Endothelial cell of umbilical vein (primary cell): ENCODE data around the gene KSR1. TPM values are rescaled to one million over a fixed set of nuclear protein-coding genes. Genes with fewer than 3 reads are reported as not detected.

ENCODE experiments used
- BruUV-seq: library from RNA; stranded (reverse); fragments of 400-500 nt; replicated peaks from 2 replicates; lab custom pipeline; 2021; lab: Mats Ljungman, UMichigan
- CTCF ChIA-PET: fragments of 300-600, 350-600 bp; sonication (Branson Sonifier 250); formaldehyde crosslinking; loops from one replicate; lab custom pipeline; 2021; ENCODE audit warnings: antibody characterized with exemption, inconsistent platforms; lab: Charles Lee
- POLR2A ChIA-PET: fragments of 300-600, 350-600 bp; sonication (Branson Sonifier 250); formaldehyde crosslinking; loops from one replicate; lab custom pipeline; 2021; ENCODE audit warnings: antibody characterized with exemption, inconsistent platforms; lab: Charles Lee
- DNase-seq: peaks from one replicate; pipeline ENCODE4 v3.0.0-alpha.2; 2011; ENCODE audit warnings: low read depth, low spot score
- FAIRE-seq: peaks from 2 replicates; lab custom pipeline; 2011; peaks lifted over from hg19 to GRCh38; lab: Jason Lieb, UNC
- H2AFZ ChIP-seq: 2 replicates; pipeline ENCODE4 v1.6.0; 2012; ENCODE audit warnings: low read depth, low read length, control low read depth, inconsistent platforms
- H3K27ac ChIP-seq: 2 replicates; pipeline ENCODE4 v1.5.1; 2011; ENCODE audit warnings: low read depth, mild to moderate bottlenecking, control low read depth, low read length, moderate library complexity; ENCODE audit not compliant: insufficient read depth
- H3K27me3 ChIP-seq, 2 experiments: 2 replicates each; pipeline versions ENCODE4 v1.6.0 to v1.6.1; 2011; ENCODE audit warnings: low read length in 2 of 2, mixed read lengths in 1 of 2; ENCODE audit not compliant: control insufficient read depth in 2 of 2, insufficient read depth in 2 of 2
- H3K36me3 ChIP-seq, 2 experiments: 2 replicates in 1 of 2; 3 replicates in 1 of 2; pipeline ENCODE4 v1.5.1; 2011; ENCODE audit warnings: low read length in 2 of 2, mild to moderate bottlenecking in 1 of 2, moderate library complexity in 1 of 2; ENCODE audit not compliant: control insufficient read depth in 2 of 2, insufficient read depth in 2 of 2; ENCODE audit errors: extremely low read depth in 1 of 2
- H3K4me1 ChIP-seq: 3 replicates; pipeline ENCODE4 v1.5.1; 2011; ENCODE audit warnings: mild to moderate bottlenecking, low read length; ENCODE audit not compliant: control insufficient read depth, insufficient read depth; ENCODE audit errors: extremely low read depth
- H3K4me2 ChIP-seq: 2 replicates; pipeline ENCODE4 v1.6.1; 2011; ENCODE audit warnings: low read length, control low read depth, mixed read lengths; ENCODE audit not compliant: insufficient read depth
- H3K4me3 ChIP-seq, 3 experiments: fragments of 200-600 bp in 1 of 3; sonication (generic), shearing (Covaris generic) in 1 of 3; replicated peaks in 1 of 3; 2 replicates each; pipeline ENCODE4 v1.5.1; 2011 to 2016; ENCODE audit warnings: control low read depth in 3 of 3, low read length in 3 of 3, mild to moderate bottlenecking in 2 of 3, inconsistent platforms in 1 of 3, low read depth in 1 of 3, moderate library complexity in 1 of 3; ENCODE audit not compliant: insufficient read depth in 1 of 3
- H3K79me2 ChIP-seq: 2 replicates; pipeline ENCODE4 v1.6.0; 2012; ENCODE audit warnings: low read length, inconsistent platforms; ENCODE audit not compliant: control insufficient read depth, insufficient read depth
- H3K9ac ChIP-seq: replicated peaks from 2 replicates; pipeline ENCODE3; 2011; ENCODE audit warnings: low read length, control low read depth; ENCODE audit not compliant: insufficient read depth; ENCODE audit errors: extremely low read depth
- H3K9me1 ChIP-seq: replicated peaks from 3 replicates; pipeline ENCODE4 v1.6.0; 2011; ENCODE audit warnings: mild to moderate bottlenecking, low read length; ENCODE audit not compliant: control insufficient read depth, insufficient read depth; ENCODE audit errors: extremely low read depth
- H3K9me3 ChIP-seq: replicated peaks from 2 replicates; pipeline ENCODE4 v1.5.1; 2012; ENCODE audit warnings: low read length, inconsistent platforms; ENCODE audit not compliant: control insufficient read depth, insufficient read depth
- H4K20me1 ChIP-seq: replicated peaks from 2 replicates; pipeline ENCODE3; 2011; ENCODE audit warnings: mild to moderate bottlenecking, low read length; ENCODE audit not compliant: control insufficient read depth, insufficient read depth; ENCODE audit errors: extremely low read depth
- EZH2 ChIP-seq: IDR thresholded peaks from 2 replicates; pipeline ENCODE4 v1.6.1; 2012; ENCODE audit warnings: borderline replicate concordance, low read depth, mild to moderate bottlenecking, moderate library complexity, low read length, inconsistent platforms; ENCODE audit not compliant: severe bottlenecking
- FOS ChIP-seq: IDR thresholded peaks from 2 replicates; pipeline ENCODE4 v1.6.1; 2011; ENCODE audit warnings: mild to moderate bottlenecking, low read length, moderate library complexity, borderline replicate concordance; ENCODE audit not compliant: insufficient read depth
- GATA2 ChIP-seq: IDR thresholded peaks from 2 replicates; pipeline ENCODE4 v1.7.0; 2011; ENCODE audit warnings: low read depth, mild to moderate bottlenecking, moderate library complexity, mixed read lengths, low read length; ENCODE audit not compliant: insufficient read length, insufficient read depth
- JUN ChIP-seq: IDR thresholded peaks from 2 replicates; pipeline ENCODE4 v1.6.1; 2011; ENCODE audit warnings: borderline replicate concordance, low read depth; ENCODE audit not compliant: insufficient read length, insufficient read depth
- MYC ChIP-seq: IDR thresholded peaks from one replicate; pipeline ENCODE4 v1.6.1; 2011; ENCODE audit warnings: mild to moderate bottlenecking, low read depth, low read length
- POLR2A ChIP-seq: IDR thresholded peaks from 2 replicates; pipeline ENCODE4 v1.6.1; 2012; ENCODE audit warnings: low read depth, mild to moderate bottlenecking, control low read depth, low read length
- POLR2AphosphoS5 ChIP-seq: IDR thresholded peaks from 2 replicates; pipeline ENCODE4 v1.6.1; 2012; ENCODE audit warnings: low read depth, mild to moderate bottlenecking, control low read depth, low read length, moderate library complexity; ENCODE audit not compliant: insufficient read depth
- dilution Hi-C: fragments of 300-500 bp; cut with MboI; formaldehyde crosslinking; loops from one replicate; pipeline ENCODE4 v1.15.0; 2019; ENCODE audit warnings: low sequenced_read_pairs; ENCODE audit not compliant: extremely low pct_ligation_motif_present
- intact Hi-C: fragments of 100-400 bp; cut with micrococcal nuclease; formaldehyde crosslinking; loops from one replicate; pipeline ENCODE4 v1.10.0; 2022
- polyA plus RNA-seq, 4 experiments: library from polyadenylated mRNA; depleted of rRNA in 3 of 4; stranded (reverse) in 3 of 4; unstranded in 1 of 4; fragments of >200 nt; gene quantifications; 2 replicates each; pipeline versions ENCODE4 v1.2.1 to v1.2.3, GENCODE V29; 2011 to 2012; ENCODE audit warnings: missing spikeins in 1 of 4
- total RNA-seq: library from RNA; stranded (reverse); gene quantifications from 2 replicates; pipeline ENCODE4 v1.2.3, GENCODE V29; 2021
- TF ChIP-seq, protein P1 (sequence below), 2 donors: IDR thresholded peaks; 1 replicate in 1 of 2; 2 replicates in 1 of 2; pipeline ENCODE4 v1.5.1; 2011; ENCODE audit warnings: low read length in 2 of 2, mild to moderate bottlenecking in 2 of 2, moderate library complexity in 2 of 2, control low read depth in 1 of 2, inconsistent platforms in 1 of 2, low read depth in 1 of 2; ENCODE audit not compliant: insufficient read depth in 1 of 2; ENCODE audit errors: extremely low read depth in 1 of 2
- TF ChIP-seq, protein P2 (sequence below): IDR thresholded peaks from 2 replicates; pipeline ENCODE4 v1.6.1; 2011; ENCODE audit not compliant: insufficient read depth, insufficient read length

The KSR1 gene
- total and polyA plus RNA-seq, 2 donors (not counting 3 experiments of a cell fraction or from before 2014, with no cell fraction given): 35.4 to 80.2 TPM

DNA sequence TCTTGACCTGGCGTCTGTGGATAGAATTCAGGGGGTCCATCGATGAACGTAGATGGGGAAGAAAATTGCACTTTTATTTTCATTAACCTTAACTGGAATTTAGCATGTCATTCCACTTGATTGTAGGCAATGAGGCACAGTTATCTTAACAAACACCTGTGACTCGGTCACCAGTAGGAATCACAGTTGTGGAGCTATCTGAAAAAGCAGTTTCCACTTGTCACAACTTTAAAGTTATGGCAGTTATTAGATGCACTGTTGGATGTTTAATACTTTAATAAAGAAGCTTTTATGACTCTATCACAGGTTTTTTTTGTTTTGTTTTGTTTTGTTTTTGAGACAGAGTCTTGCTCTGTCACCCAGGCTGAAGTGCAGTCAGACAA is 91.0 kb downstream of the KSR1 start:
- dilution Hi-C loops: no loop called here
- no peaks in the 10 kb centered on the region for H3K79me2 ChIP-seq
- H4K20me1 ChIP-seq: no peaks in the 10 kb centered on the region
- H3K9me3 ChIP-seq: no peaks in the 10 kb centered on the region
- TF ChIP-seq FOS (no peak), POLR2A (no peak), EZH2 (no peak), MYC (no peak)
- TF ChIP-seq, protein P1, sequence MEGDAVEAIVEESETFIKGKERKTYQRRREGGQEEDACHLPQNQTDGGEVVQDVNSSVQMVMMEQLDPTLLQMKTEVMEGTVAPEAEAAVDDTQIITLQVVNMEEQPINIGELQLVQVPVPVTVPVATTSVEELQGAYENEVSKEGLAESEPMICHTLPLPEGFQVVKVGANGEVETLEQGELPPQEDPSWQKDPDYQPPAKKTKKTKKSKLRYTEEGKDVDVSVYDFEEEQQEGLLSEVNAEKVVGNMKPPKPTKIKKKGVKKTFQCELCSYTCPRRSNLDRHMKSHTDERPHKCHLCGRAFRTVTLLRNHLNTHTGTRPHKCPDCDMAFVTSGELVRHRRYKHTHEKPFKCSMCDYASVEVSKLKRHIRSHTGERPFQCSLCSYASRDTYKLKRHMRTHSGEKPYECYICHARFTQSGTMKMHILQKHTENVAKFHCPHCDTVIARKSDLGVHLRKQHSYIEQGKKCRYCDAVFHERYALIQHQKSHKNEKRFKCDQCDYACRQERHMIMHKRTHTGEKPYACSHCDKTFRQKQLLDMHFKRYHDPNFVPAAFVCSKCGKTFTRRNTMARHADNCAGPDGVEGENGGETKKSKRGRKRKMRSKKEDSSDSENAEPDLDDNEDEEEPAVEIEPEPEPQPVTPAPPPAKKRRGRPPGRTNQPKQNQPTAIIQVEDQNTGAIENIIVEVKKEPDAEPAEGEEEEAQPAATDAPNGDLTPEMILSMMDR (IDR thresholded peaks at IDR 0.05; ENCODE audit: extremely low read depth in 1 of 2, insufficient read depth in 1 of 2, low read depth in 1 of 2, low read length in 2 of 2): no peak
- no peak overlapping the region for H3K9ac ChIP-seq
- H3K4me1 ChIP-seq: peaks cover 21% of the 10 kb centered on the region
- intact Hi-C loops: no loop called here
- ChIA-PET CTCF (interaction anchor here (1.0 to 1.9 kb wide), 4 partner anchors 52 to 310 kb away, joined by 3 to 4 read pairs (median 3); partner anchors contain the start of gene KSR1), POLR2A (no interaction called here)
- FAIRE-seq: no peak
- H3K27ac ChIP-seq: no peak overlapping the region
- no peak overlapping the region for H3K4me3 ChIP-seq
- no peak for DNase-seq
- H3K9me1 ChIP-seq: no peaks in the 10 kb centered on the region
- no TSS peak for BruUV-seq
- no peaks in the 10 kb centered on the region for H3K36me3 ChIP-seq
- no peak overlapping the region for H2AFZ ChIP-seq
- no peak overlapping the region for H3K4me2 ChIP-seq
- no peaks in the 10 kb centered on the region for H3K27me3 ChIP-seq

DNA sequence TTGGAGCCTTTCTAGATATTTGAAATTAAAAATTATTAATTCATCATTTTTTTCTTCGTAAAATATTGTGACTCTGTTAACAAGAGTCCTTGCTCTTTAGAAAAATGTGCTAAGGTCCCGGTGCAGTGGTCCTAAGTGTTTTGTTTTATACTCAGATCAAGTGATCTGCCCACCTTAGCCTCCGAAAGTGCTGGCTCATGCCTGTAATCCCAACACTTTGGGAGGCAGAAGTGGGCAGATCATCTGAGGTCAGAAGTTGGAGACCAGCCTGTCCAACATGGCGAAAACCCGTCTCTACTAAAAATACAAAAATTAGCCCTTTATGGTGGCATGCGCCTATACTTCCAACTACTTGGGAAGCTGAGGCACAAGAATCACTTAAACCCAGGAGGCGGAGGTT is 92.1 kb downstream of the KSR1 start:
- Histone ChIP-seq H3K27ac (no peak overlapping the region), H2AFZ (no peak overlapping the region), H4K20me1 (no peaks in the 10 kb centered on the region), H3K27me3 (no peaks in the 10 kb centered on the region), H3K9me1 (no peaks in the 10 kb centered on the region), H3K9me3 (no peaks in the 10 kb centered on the region), H3K4me1 (peaks cover 25% of the 10 kb centered on the region), H3K36me3 (no peaks in the 10 kb centered on the region), H3K79me2 (no peaks in the 10 kb centered on the region), H3K4me3 (no peak overlapping the region), H3K9ac (no peak overlapping the region), H3K4me2 (no peak overlapping the region)
- intact Hi-C loops (no loop called here), dilution Hi-C loops (no loop called here)
- no peak for FAIRE-seq
- ChIA-PET POLR2A (no interaction called here), CTCF (interaction anchor here (0.7 to 3.2 kb wide), 3 partner anchors 12 to 312 kb away, joined by 3 to 13 read pairs (median 3); no protein-coding TSS in a partner anchor)
- TF ChIP-seq, protein P1 (IDR thresholded peaks at IDR 0.05; ENCODE audit: extremely low read depth in 1 of 2, insufficient read depth in 1 of 2, low read depth in 1 of 2, low read length in 2 of 2): no peak
- TF ChIP-seq MYC (no peak), POLR2A (no peak), EZH2 (no peak), GATA2 (no peak), JUN (no peak), FOS (no peak), POLR2AphosphoS5 (no peak)
- TF ChIP-seq, protein P2, sequence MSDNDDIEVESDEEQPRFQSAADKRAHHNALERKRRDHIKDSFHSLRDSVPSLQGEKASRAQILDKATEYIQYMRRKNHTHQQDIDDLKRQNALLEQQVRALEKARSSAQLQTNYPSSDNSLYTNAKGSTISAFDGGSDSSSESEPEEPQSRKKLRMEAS: no peak
- no TSS peak for BruUV-seq
- DNase-seq: no peak
